SU-DHL-6 (cell line): Measurements from ENCODE around the gene SERPINA3.

Experiments used
- CTCF ChIP-seq: fragments of 200-600 bp; sonication (generic); IDR thresholded peaks from one replicate; pipeline ENCODE4 v1.5.1; 2017; ENCODE audit warnings: antibody characterized with exemption, mild to moderate bottlenecking, low read length, moderate library complexity; ENCODE audit not compliant: insufficient read depth, poor library complexity, severe bottlenecking
- EZH2phosphoT487 ChIP-seq: fragments of 200-600 bp; sonication (generic), shearing (Covaris generic); conservative IDR thresholded peaks from 2 replicates; pipeline ENCODE4 v1.6.1; 2018; ENCODE audit warnings: mild to moderate bottlenecking, antibody characterized with exemption, low read length, moderate library complexity, mixed read lengths

- TF ChIP-seq CTCF (no peak), EZH2phosphoT487 (no peak)
Observed at GRCh38 chr14:94646066-94646465, 33.9 kb downstream of the SERPINA3 start.
